A673 (cell line): ENCODE measurements around the gene DMPK. TPM values are rescaled to one million over a fixed set of nuclear protein-coding genes. Genes with fewer than 3 reads are reported as not detected.
A peak's percentile ranks its signal among the peaks of the same experiment; 100 is the strongest.

Experiments
- BruUV-seq: library from RNA; stranded (reverse); fragments of 400-500 nt; replicated peaks from 2 replicates; lab custom pipeline; 2021; lab: Mats Ljungman, UMichigan
- CTCF ChIA-PET: fragments of 300-600 bp; sonication (Branson Sonifier 250); formaldehyde crosslinking; loops from one replicate; lab custom pipeline; 2022; ENCODE audit warnings: antibody characterized with exemption; lab: Charles Lee
- POLR2A ChIA-PET: fragments of 300-600 bp; sonication (Branson Sonifier 250); formaldehyde crosslinking; loops from one replicate; lab custom pipeline; 2022; ENCODE audit warnings: antibody characterized with exemption; ENCODE audit not compliant: low non-redundant PET; lab: Charles Lee
- DNase-seq: peaks from one replicate; pipeline ENCODE4 v3.0.0-alpha.2; 2015; ENCODE audit warnings: low spot score
- H3K27ac ChIP-seq: fragments of 200-600 bp; sonication (generic); 2 replicates; pipeline ENCODE4 v1.5.1; 2016; ENCODE audit warnings: mixed run types, low read depth, mild to moderate bottlenecking, mixed read lengths, antibody characterized with exemption, low read length; ENCODE audit not compliant: poor library complexity, severe bottlenecking
- H3K27me3 ChIP-seq: fragments of 200-600 bp; sonication (generic); replicated peaks from 2 replicates; pipeline ENCODE4 v1.6.1; 2017; ENCODE audit warnings: mixed run types, low read depth, mild to moderate bottlenecking, mixed read lengths, antibody characterized with exemption, low read length; ENCODE audit not compliant: insufficient read depth, poor library complexity
- H3K36me3 ChIP-seq: fragments of 200-600 bp; sonication (generic); 2 replicates; pipeline ENCODE4 v1.6.1; 2016; ENCODE audit warnings: mixed run types, mild to moderate bottlenecking, mixed read lengths, antibody characterized with exemption, low read length; ENCODE audit not compliant: insufficient read depth, poor library complexity, severe bottlenecking
- H3K4me1 ChIP-seq: fragments of 200-600 bp; sonication (generic); 2 replicates; pipeline ENCODE4 v1.6.1; 2017; ENCODE audit warnings: mixed run types, mild to moderate bottlenecking, mixed read lengths, antibody characterized with exemption, low read length; ENCODE audit not compliant: insufficient read depth, poor library complexity, severe bottlenecking
- H3K4me3 ChIP-seq: fragments of 200-600 bp; sonication (generic); 2 replicates; pipeline ENCODE4 v1.5.1; 2016; ENCODE audit warnings: low read depth, mixed run types, mild to moderate bottlenecking, mixed read lengths, low read length; ENCODE audit not compliant: poor library complexity, severe bottlenecking
- H3K9me3 ChIP-seq: fragments of 200-600 bp; sonication (generic); 2 replicates; pipeline ENCODE4 v1.6.1; 2016; ENCODE audit warnings: mixed run types, low read depth, mild to moderate bottlenecking, mixed read lengths, antibody characterized with exemption, low read length; ENCODE audit not compliant: poor library complexity, severe bottlenecking
- EZH2 ChIP-seq: fragments of 200-600 bp; sonication (generic); IDR thresholded peaks from 2 replicates; pipeline ENCODE4 v1.6.1; 2017; ENCODE audit warnings: borderline replicate concordance, low read depth, mild to moderate bottlenecking, mixed read lengths, antibody characterized with exemption, low read length; ENCODE audit not compliant: poor library complexity, severe bottlenecking
- intact Hi-C: fragments of 100-400 bp; cut with micrococcal nuclease; formaldehyde crosslinking; loops from one replicate; pipeline ENCODE4 v1.10.0; 2022; ENCODE audit not compliant: unreplicated experiment
- total RNA-seq: library from RNA; stranded (reverse); gene quantifications from 2 replicates; pipeline ENCODE4 v1.2.3, GENCODE V29; 2021
- TF ChIP-seq, protein P1 (sequence below): fragments of 300-800, 200-600 bp; sonication (generic); conservative IDR thresholded peaks from 2 replicates; pipeline ENCODE4 v1.5.1; 2017; ENCODE audit warnings: low read depth, mild to moderate bottlenecking, antibody characterized with exemption, low read length, moderate library complexity, mixed read lengths

Gene DMPK
- total RNA-seq, 1 experiment from 2014 or later: 82.0 TPM

DNA sequence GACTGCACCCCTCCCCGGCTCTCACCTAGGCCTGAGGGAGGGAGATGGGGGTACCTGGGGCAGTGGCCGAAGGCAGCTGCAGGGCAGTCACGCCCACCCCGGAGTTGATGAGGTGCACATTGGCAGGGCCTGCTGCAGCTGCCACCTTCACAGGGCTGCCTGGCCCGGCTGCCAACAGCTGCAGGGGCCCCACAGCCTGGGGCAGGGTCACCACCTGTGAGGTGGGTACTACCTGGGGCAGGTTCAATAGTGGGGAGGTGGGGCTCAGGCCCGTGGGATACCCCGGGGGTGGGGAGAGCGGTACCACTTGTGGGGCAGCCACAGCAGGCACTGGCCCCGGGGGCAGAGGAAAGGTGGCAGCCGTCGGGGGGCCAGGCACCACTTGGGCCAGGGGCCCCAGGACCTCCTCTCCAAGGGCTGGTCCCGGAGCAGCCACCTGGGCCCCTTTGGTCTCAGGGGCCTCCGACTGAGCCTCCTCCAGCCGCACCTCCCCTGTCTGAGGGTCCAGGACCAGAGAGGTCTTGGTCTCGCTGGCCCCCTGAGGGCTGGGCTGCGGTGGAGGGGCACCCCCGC lies 15.9 kb downstream of the DMPK start:
- Histone ChIP-seq H3K4me3 (peak overlapping the region; percentile 89), H3K4me1 (peaks cover 22% of the 10 kb centered on the region), H3K36me3 (no peaks in the 10 kb centered on the region), H3K27me3 (no peaks in the 10 kb centered on the region), H3K27ac (peak overlapping the region; percentile 98), H3K9me3 (no peaks in the 10 kb centered on the region)
- DNase-seq: no peak
- no TSS peak for BruUV-seq
- no peak for TF ChIP-seq EZH2
- TF ChIP-seq, protein P1, sequence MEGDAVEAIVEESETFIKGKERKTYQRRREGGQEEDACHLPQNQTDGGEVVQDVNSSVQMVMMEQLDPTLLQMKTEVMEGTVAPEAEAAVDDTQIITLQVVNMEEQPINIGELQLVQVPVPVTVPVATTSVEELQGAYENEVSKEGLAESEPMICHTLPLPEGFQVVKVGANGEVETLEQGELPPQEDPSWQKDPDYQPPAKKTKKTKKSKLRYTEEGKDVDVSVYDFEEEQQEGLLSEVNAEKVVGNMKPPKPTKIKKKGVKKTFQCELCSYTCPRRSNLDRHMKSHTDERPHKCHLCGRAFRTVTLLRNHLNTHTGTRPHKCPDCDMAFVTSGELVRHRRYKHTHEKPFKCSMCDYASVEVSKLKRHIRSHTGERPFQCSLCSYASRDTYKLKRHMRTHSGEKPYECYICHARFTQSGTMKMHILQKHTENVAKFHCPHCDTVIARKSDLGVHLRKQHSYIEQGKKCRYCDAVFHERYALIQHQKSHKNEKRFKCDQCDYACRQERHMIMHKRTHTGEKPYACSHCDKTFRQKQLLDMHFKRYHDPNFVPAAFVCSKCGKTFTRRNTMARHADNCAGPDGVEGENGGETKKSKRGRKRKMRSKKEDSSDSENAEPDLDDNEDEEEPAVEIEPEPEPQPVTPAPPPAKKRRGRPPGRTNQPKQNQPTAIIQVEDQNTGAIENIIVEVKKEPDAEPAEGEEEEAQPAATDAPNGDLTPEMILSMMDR: no peak
- ChIA-PET POLR2A (no interaction called here), CTCF (no interaction called here)
- intact Hi-C loops: no loop called here

DNA sequence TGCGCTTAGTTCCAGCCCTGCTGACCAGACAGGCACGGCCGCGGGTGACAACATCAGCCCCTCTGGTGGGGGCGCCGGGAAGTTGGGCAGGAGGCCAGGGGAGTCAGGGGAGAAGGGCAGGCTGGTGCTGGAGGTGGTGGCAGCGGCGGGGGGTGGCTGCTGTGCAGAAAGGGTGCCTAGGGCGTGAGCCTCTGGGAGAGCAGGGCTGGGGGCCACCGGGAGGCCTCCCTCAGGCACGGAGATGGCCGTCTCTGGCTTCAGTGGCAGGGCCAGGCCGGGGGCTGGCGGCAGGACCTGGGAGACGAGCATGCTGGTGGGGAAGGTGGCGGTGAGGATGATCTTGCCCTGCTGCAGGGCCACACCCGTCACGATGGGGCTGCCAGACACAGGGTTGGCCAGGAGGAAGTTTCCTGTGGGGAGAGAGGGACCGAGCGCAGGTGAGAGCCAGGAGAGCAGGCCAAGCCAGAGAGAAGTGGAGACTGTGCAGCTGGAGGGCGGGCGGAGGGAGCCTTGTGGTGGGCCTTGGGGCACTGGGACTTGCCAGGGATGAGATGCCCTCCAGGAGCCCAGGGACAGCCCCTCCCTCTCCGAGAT lies 16.5 kb downstream of the DMPK start:
- Histone ChIP-seq H3K36me3 (no peaks in the 10 kb centered on the region), H3K27me3 (no peaks in the 10 kb centered on the region), H3K9me3 (no peaks in the 10 kb centered on the region), H3K27ac (no peak overlapping the region), H3K4me3 (no peak overlapping the region), H3K4me1 (peaks cover 18% of the 10 kb centered on the region)
- POLR2A ChIA-PET: no interaction called here
- CTCF ChIA-PET: no interaction called here
- no TSS peak for BruUV-seq
- intact Hi-C loops: no loop called here
- no peak for DNase-seq
- TF ChIP-seq EZH2: no peak
- TF ChIP-seq, protein P1: no peak

DNA sequence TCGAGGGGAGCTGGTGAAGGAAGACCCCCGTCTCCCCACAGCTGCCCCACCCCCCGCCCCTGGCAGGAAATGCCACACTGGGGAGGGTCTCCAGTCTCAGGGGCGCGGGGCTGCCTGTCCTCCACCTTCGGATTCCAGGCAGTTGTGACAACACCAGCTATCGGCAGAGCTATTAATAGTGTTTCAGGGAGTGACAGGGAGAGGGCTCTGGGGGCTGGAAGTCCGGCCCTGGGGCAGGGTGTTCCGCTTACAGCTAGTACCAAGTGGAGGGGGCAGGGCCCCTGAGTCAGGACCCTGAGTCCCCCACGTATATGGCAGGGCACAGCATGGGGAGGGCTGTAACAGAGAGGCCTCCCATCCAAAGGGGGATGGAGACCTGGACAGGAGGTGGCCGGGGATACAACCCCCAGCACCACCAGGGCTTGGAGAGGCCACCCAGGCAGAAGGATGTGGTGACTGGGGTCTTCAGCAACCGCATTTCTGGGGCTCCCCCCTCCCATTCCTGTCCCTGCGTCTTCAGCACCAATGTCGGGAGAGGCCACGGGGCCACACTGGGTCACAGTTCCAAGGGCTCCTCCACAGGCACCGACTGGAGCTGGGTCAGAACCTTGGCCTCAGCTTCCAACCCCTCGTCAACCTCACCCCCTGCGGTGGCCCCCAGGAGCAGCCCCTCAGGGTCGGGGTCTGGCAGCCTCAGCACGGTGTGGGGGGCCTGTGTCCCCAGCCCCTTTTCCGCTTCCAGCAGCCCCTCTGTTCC lies 17.2 kb downstream of the DMPK start:
- intact Hi-C loops: no loop called here
- DNase-seq: no peak
- POLR2A ChIA-PET: no interaction called here

More for the DNA sequence above, 17.2 kb downstream of the DMPK start:
- Histone ChIP-seq H3K4me3 (no peak overlapping the region), H3K4me1 (peaks cover 18% of the 10 kb centered on the region), H3K36me3 (no peaks in the 10 kb centered on the region), H3K27me3 (no peaks in the 10 kb centered on the region), H3K27ac (peak overlapping the region; percentile 21), H3K9me3 (no peaks in the 10 kb centered on the region)
- CTCF ChIA-PET: no interaction called here
- BruUV-seq: no TSS peak
- TF ChIP-seq, protein P1: no peak
